Left lung (tissue), 10 donors: Measurements from ENCODE around the gene SLC27A1. TPM values are rescaled to one million over a fixed set of nuclear protein-coding genes. Genes with fewer than 3 reads are reported as not detected.

Experiments used
- ATAC-seq: fragments of 200-7000 bp; cut with Tn5 transposase; one replicate; pipeline ENCODE4 v1.9.1; 2020; ENCODE audit warnings: moderate library complexity
- DNase-seq, 4 donors: peaks; one replicate each; pipeline ENCODE4 v3.0.0-alpha.2; 2013 to 2020
- H3K27ac ChIP-seq, 2 donors: fragments of 200-600 bp; sonication (generic) in 1 of 2; one replicate each; pipeline versions ENCODE4 v1.5.0 to v1.8.0; 2020 to 2021
- H3K27me3 ChIP-seq, 2 donors: fragments of 200-600 bp; sonication (generic) in 1 of 2; one replicate each; pipeline versions ENCODE4 v1.5.0 to v1.8.0; 2020 to 2021
- H3K36me3 ChIP-seq, 2 donors: fragments of 200-600 bp; sonication (generic) in 1 of 2; one replicate each; pipeline versions ENCODE4 v1.5.0 to v1.8.0; 2020 to 2021
- H3K4me1 ChIP-seq, 2 donors: fragments of 200-600 bp; one replicate each; pipeline ENCODE4 v1.8.0; 2021
- H3K4me3 ChIP-seq, 2 donors: fragments of 200-600 bp; sonication (generic) in 1 of 2; one replicate each; pipeline versions ENCODE4 v1.5.0 to v1.8.0; 2020 to 2021; ENCODE audit warnings: mild to moderate bottlenecking in 1 of 2
- H3K9me3 ChIP-seq, 2 donors: fragments of 200-600 bp; sonication (generic) in 1 of 2; one replicate each; pipeline versions ENCODE4 v1.5.0 to v1.8.0; 2020 to 2021
- CTCF ChIP-seq, 2 donors: fragments of 200-600 bp; sonication (generic) in 1 of 2; IDR thresholded peaks; one replicate each; pipeline versions ENCODE4 v1.5.0 to v1.8.0; 2021; ENCODE audit warnings: antibody characterized with exemption in 2 of 2
- intact Hi-C, 2 donors: fragments of 100-400 bp; cut with DNase I; formaldehyde crosslinking; loops; one replicate each; pipeline versions ENCODE4 v1.11.2 to v1.14.2; 2022
- polyA plus RNA-seq, 6 donors: library from polyadenylated mRNA; unstranded; fragments of 120-200 nt; gene quantifications; one replicate each; pipeline ENCODE4 v1.2.1, GENCODE V29; 2013; ENCODE audit not compliant: insufficient read length in 6 of 6
- total RNA-seq, 2 donors: library from RNA; stranded (reverse); fragmentation: NEBNext Ultra II Directional; extraction: Animal tissue kit (Norgen Biotek cat#: 25700); gene quantifications; one replicate each; pipeline ENCODE4 v1.2.1, GENCODE V29; 2021
- donor health status: DM: no; HTN: yes; CAD: no.
- donor health status: DM: no; HTN: no; CAD: no.

SLC27A1 gene
- total and polyA plus RNA-seq, 8 donors, result 16.9 to 28.1 (median 24.1) TPM

GRCh38 chr19:17441241-17442021 is 28.9 kb upstream of the SLC27A1 start:
- Histone ChIP-seq H3K9me3 (no peaks in the 10 kb centered on the region), H3K36me3 (no peaks in the 10 kb centered on the region), H3K4me3 (no peak overlapping the region), H3K27ac (no peak overlapping the region), H3K4me1 (no peaks in the 10 kb centered on the region), H3K27me3 (no peaks in the 10 kb centered on the region)
- peak in 1 of 2 donors; percentile 17 for TF ChIP-seq CTCF (IDR thresholded peaks at IDR 0.05)
- intact Hi-C loops, result no loop called here
- peak in 1 of 4 donors; percentile 30 for DNase-seq
- peak; percentile 44 for ATAC-seq

GRCh38 chr19:17445526-17446165 is 24.7 kb upstream of the SLC27A1 start:
- peaks cover 0 to 12% of the 10 kb centered on the region in 2 donors for H3K4me1 ChIP-seq
- no peaks in the 10 kb centered on the region for H3K36me3 ChIP-seq
- DNase-seq (no peak), ATAC-seq (no peak)
- no peak for TF ChIP-seq CTCF (IDR thresholded peaks at IDR 0.05)
- H3K9me3 ChIP-seq, result no peaks in the 10 kb centered on the region
- no peak overlapping the region for H3K27ac ChIP-seq
- intact Hi-C loops, result no loop called here
- H3K4me3 ChIP-seq, result no peak overlapping the region
- peaks cover 0 to 35% of the 10 kb centered on the region in 2 donors for H3K27me3 ChIP-seq

- H3K27me3 ChIP-seq, result peaks cover 0 to 41% of the 10 kb centered on the region in 2 donors
- DNase-seq, result peak in 1 of 4 donors; percentile 14
- peaks cover 0 to 12% of the 10 kb centered on the region in 2 donors for H3K4me1 ChIP-seq
- no peaks in the 10 kb centered on the region for H3K36me3 ChIP-seq
- H3K9me3 ChIP-seq, result no peaks in the 10 kb centered on the region
- no peak overlapping the region for H3K27ac ChIP-seq
- ATAC-seq, result no peak
- H3K4me3 ChIP-seq, result no peak overlapping the region
- intact Hi-C loops, result no loop called here
- TF ChIP-seq CTCF (IDR thresholded peaks at IDR 0.05), result no peak
These were observed 22.6 kb upstream of the SLC27A1 start for GRCh38 chr19:17447704-17448130.

- Histone ChIP-seq H3K4me1 (peaks cover 0 to 12% of the 10 kb centered on the region in 2 donors), H3K27me3 (peaks cover 0 to 42% of the 10 kb centered on the region in 2 donors), H3K36me3 (no peaks in the 10 kb centered on the region), H3K9me3 (no peaks in the 10 kb centered on the region), H3K4me3 (peak within 1 kb of the TSS; percentile 17 to 25), H3K27ac (no peak within 1 kb of the TSS)
- ATAC-seq (peak; percentile 76), DNase-seq (peak in 2 of 4 donors; percentile 45 to 81)
- TF ChIP-seq CTCF (IDR thresholded peaks at IDR 0.05), result peak; percentile 32 to 36
- intact Hi-C loops, result no loop called here
These were observed 22.0 kb upstream of the SLC27A1 start, which contains the start of gene TMEM221 for GRCh38 chr19:17448131-17448967. TMEM221 (minus strand) TSS chr19:17448668; CDS start chr19:17448462, 206 bp downstream.
